Measurements from ENCODE around the gene CYP2A7. TPM values are rescaled to one million over a fixed set of nuclear protein-coding genes. Genes with fewer than 3 reads are reported as not detected.
A peak's percentile ranks its signal among the peaks of the same experiment; 100 is the strongest.
"Not testable (repeated sequence)": the region's sequence is repeated elsewhere in the genome, so short reads cannot be mapped to it uniquely, and the experiment has no call there.

CYP2A7 gene
- total and polyA plus RNA-seq, 9 donors = 0.37 to 1.6 (median 0.61) TPM; not detected in 3

DNA sequence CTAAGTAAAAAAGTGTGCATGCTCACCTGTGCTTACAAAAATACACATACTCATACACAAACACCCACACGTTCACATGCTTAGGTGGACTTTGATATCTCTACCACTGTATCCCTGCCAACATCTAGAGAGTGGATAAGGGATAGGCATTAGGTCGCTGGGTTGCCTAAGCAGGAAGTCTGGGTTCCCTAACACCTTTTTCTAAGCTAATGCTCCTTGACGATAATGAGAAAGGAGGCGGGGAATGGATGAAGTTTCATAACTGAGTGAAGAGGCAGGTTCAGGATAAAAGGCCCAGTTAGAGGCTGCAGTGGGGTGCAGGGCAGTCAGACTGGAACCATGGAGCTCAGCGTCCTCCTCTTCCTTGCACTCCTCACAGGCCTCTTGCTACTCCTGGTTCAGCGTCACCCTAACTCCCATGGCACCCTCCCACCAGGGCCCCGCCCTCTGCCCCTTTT, 41.9 kb upstream of the CYP2A7 start:
- no peaks in the 10 kb centered on the region for H3K9me3 ChIP-seq
- no peaks in the 10 kb centered on the region for H3K36me3 ChIP-seq
- DNase-seq = no peak
- H3K4me3 ChIP-seq = no peak overlapping the region
- H3K27me3 ChIP-seq = no peaks in the 10 kb centered on the region
- WGBS, 3 donors = 82 to 90% (median 88%) methylated on average over 7 of the region's 7 CpGs
- intact Hi-C loops (cut with DNase I) = loop anchor here in 1 of 4 donors (10.0 kb wide), 1 partner anchor 59 kb away; no protein-coding TSS in a partner anchor
- H3K4me1 ChIP-seq (ENCODE audit: insufficient read depth) = peaks cover 15% of the 10 kb centered on the region
- H3K27ac ChIP-seq = no peak overlapping the region
- TF ChIP-seq, protein P1, sequence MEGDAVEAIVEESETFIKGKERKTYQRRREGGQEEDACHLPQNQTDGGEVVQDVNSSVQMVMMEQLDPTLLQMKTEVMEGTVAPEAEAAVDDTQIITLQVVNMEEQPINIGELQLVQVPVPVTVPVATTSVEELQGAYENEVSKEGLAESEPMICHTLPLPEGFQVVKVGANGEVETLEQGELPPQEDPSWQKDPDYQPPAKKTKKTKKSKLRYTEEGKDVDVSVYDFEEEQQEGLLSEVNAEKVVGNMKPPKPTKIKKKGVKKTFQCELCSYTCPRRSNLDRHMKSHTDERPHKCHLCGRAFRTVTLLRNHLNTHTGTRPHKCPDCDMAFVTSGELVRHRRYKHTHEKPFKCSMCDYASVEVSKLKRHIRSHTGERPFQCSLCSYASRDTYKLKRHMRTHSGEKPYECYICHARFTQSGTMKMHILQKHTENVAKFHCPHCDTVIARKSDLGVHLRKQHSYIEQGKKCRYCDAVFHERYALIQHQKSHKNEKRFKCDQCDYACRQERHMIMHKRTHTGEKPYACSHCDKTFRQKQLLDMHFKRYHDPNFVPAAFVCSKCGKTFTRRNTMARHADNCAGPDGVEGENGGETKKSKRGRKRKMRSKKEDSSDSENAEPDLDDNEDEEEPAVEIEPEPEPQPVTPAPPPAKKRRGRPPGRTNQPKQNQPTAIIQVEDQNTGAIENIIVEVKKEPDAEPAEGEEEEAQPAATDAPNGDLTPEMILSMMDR (IDR thresholded peaks at IDR 0.05) = no peak
- TF ChIP-seq POLR2A (IDR thresholded peaks at IDR 0.05) (no peak), EP300 (IDR thresholded peaks at IDR 0.05) (no peak)

DNA sequence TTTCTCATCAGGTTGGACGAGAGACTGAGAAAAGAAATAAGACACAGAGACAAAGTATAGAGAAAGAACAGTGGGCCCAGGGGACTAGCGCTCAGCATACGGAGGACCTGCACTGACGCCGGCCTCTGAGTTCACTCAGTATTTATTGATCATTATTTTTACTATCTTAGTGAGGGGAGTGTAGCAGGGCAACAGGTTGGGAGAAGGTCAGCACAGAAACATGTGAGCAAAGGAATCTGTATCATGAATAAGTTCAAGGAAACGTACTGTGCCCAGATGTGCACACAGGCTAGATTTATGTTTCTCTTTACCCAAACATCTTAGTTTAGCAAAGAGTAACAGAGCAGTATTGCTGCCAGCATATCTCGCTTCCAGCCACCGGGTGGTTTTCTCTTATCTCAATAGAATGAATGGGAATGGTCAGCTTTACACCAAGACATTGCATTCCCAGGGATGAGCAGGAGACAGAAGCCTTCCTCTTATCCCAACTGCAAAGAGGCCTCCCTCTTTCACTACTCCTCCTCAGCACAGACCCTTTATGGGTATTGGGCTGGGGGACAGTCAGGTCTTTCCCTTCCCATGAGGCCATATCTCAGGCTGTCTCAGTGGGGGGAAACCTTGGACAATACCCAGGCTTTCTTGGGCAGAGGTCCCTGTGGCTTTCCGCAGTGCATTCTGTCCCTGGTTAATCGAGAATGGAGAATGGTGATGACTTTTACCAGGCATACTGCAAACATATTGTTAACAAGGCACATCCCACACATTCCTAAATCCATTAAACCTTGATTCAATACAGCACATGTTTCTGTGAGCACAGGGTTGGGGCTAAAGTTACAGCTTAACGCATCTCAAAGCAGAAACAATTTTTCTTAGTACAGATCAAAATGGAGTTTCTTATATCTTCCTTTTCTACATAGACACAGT, 40.5 kb upstream of the CYP2A7 start:
- H3K27ac ChIP-seq = peak overlapping the region in 1 of 2 donors; percentile 49
- peak in 3 of 5 donors; percentile 32 to 50 (median 40) for DNase-seq
- not testable (repeated sequence) for H3K9me3 ChIP-seq, H3K27me3 ChIP-seq, H3K36me3 ChIP-seq, H3K4me3 ChIP-seq
- intact Hi-C loops (cut with DNase I) = loop anchor here in 1 of 4 donors (10.0 kb wide), 1 partner anchor 58 kb away; no protein-coding TSS in a partner anchor
- 4 to 8% (median 5%) methylated on average over 11 of the region's 11 CpGs for WGBS, 3 donors
- peaks cover 15% of the 10 kb centered on the region for H3K4me1 ChIP-seq (ENCODE audit: insufficient read depth)

DNA sequence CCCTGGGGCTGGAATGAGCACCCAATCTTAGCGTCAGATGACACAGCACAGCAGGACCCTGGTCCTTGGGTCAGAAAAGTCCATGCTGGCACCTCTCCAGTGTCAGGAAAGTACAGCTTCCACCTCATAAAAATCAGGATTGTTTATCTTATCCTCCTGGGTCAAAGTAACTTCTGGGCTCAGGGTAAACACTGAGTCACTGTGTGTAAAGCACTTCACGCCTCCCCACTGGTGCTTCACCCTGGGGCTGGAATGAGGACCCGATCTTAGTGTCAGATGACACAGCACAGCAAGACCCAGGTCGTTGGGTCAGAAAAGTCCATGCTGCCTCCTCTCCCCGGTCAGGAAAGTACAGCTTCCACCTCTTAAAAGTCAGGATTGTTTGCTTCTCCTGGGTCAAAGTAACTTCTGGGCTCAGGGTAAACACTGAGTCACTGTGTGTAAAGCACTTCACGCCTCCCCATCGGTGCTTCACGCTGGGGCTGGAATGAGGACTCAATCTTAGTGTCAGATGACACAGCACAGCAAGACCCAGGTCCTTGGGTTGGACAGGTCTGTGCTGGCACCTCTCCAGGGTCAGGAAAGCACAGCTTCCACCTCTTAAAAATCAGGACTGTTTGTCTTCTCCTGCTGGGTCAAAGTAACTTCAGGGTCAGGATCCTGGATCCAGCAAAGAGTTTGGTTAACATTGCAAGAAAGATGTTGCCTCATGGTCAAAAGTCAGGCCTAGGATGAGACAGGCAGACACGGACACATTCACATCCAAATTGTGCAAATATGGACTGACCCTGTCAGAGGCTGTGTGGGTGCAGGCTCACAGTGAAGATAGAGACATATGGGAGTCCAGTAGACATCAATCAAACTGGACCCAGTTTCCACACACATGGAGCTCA, 39.2 kb upstream of the CYP2A7 start:
- no peak for TF ChIP-seq POLR2A (IDR thresholded peaks at IDR 0.05)
- no peak for TF ChIP-seq EP300 (IDR thresholded peaks at IDR 0.05)
- TF ChIP-seq, protein P1 (IDR thresholded peaks at IDR 0.05) = no peak
- no peak overlapping the region for H3K4me3 ChIP-seq
- peaks cover 15% of the 10 kb centered on the region for H3K4me1 ChIP-seq (ENCODE audit: insufficient read depth)
- H3K27ac ChIP-seq = peak overlapping the region in 1 of 2 donors; percentile 49
- peak; percentile 48 to 68 (median 60) for DNase-seq
- intact Hi-C loops (cut with DNase I) = loop anchor here in 1 of 4 donors (10.0 kb wide), 1 partner anchor 56 kb away; no protein-coding TSS in a partner anchor
- H3K27me3 ChIP-seq = no peaks in the 10 kb centered on the region
- no peaks in the 10 kb centered on the region for H3K36me3 ChIP-seq
- no peaks in the 10 kb centered on the region for H3K9me3 ChIP-seq
- 6 to 27% (median 8%) methylated on average over 9 of the region's 9 CpGs for WGBS, 3 donors

DNA sequence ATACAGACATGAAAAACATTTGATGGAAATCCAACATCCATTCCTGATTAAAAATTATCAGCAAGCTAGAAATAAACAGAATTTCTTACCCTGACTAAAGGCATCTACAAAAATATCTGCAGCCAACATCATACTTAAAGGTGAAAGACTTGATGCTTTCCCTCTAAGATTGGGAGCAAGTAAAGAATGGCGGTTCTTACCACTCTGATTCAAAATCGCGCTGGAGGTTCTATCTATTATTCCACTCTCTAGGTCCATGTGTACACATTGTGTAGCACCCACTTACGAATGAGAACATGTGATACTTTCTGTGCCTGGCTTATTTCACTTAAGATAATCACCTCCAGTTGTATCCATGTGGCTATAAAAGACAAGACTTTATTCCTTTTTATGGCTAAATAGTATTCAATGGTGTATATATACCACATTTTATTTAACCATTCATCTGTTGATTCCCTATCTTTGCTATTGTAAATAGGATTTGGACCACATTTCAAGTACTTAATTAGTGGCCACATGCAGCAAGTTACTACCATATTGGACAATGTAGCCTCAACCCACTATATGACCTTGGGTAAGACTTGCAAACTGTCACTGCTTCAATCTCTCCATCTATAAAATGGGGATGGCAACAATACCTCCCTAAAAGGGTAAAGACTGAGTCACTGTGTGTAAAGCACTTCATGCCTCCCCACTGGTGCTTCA, 38.4 kb upstream of the CYP2A7 start:
- no peak overlapping the region for H3K4me3 ChIP-seq

DNA sequence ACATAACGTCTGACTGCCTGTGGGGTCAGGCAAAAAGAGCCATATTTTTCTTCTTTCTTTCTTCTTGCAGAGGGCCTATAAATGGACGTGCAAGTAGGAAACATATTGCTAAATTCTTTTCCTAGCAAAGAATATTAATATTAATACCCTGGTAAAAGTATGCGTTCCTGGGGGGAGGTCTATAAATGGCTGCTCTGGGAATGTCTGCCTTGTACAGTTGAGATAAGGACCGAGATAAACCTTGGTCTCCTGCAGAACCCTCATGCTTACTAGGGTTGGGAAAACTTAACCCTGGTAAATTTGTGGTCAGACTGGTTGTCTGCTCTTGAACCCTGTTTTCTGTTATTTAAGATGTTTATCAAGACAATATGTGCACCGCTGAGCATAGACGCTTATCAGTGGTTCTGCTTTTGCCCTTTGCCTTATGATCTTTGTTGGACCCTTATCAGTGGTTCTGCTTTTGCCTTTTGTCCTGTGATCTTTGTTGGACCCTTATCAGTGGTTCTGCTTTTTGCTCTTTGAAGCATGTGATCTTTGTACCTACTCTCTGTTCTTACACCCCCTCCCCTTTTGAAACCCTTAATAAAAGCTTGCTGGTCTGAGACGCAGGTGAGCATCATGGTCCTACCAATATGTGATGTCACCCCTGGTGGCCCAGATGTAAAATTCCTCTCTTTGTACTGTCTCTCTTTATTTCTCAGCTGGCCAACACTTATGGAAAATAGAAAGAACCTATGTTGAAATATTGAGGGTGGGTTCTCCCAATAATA, 37.7 kb upstream of the CYP2A7 start:
- not testable (repeated sequence) for H3K36me3 ChIP-seq, H3K9me3 ChIP-seq, H3K27ac ChIP-seq, H3K4me3 ChIP-seq, H3K27me3 ChIP-seq, DNase-seq
- intact Hi-C loops (cut with DNase I) = loop anchor here in 1 of 4 donors (10.0 kb wide), 1 partner anchor 55 kb away; no protein-coding TSS in a partner anchor
- peaks cover 15% of the 10 kb centered on the region for H3K4me1 ChIP-seq (ENCODE audit: insufficient read depth)
- 93 to 97% (median 95%) methylated on average over 7 of the region's 7 CpGs for WGBS, 3 donors

More for the DNA sequence above, 38.4 kb upstream of the CYP2A7 start:
- WGBS, 3 donors = 67 to 96% (median 94%) methylated on average over 4 of the region's 4 CpGs
- intact Hi-C loops (cut with DNase I) = loop anchor here in 1 of 4 donors (10.0 kb wide), 1 partner anchor 56 kb away; no protein-coding TSS in a partner anchor
- no peaks in the 10 kb centered on the region for H3K36me3 ChIP-seq
- H3K27ac ChIP-seq = peak overlapping the region in 1 of 2 donors; percentile 49
- peaks cover 15% of the 10 kb centered on the region for H3K4me1 ChIP-seq (ENCODE audit: insufficient read depth)
- TF ChIP-seq, protein P1 (IDR thresholded peaks at IDR 0.05) = no peak
- TF ChIP-seq EP300 (IDR thresholded peaks at IDR 0.05) (no peak), POLR2A (IDR thresholded peaks at IDR 0.05) (no peak)
- no peaks in the 10 kb centered on the region for H3K9me3 ChIP-seq
- DNase-seq = no peak
- H3K27me3 ChIP-seq = no peaks in the 10 kb centered on the region

DNA sequence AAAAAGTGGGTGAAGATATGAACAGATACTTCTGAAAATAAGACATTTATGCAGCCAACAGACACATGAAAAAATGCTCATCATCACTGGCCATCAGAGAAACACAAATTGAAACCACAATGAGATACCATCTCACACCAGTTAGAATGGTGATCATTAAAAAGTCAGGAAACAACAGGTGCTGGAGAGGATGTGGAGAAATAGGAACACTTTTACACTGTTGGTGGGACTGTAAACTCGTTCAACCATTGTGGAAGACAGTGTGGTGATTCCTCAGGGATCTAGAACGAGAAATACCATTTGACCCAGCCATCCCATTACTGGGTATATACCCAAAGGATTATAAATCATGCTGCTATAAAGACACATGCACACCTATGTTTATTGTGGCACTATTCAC, 36.3 kb upstream of the CYP2A7 start:
- WGBS, 3 donors = 71 to 95% (median 94%) methylated on average over 2 of the region's 2 CpGs
- intact Hi-C loops (cut with DNase I); H3K9me3 ChIP-seq: not testable (repeated sequence)

More for the DNA sequence above, 36.3 kb upstream of the CYP2A7 start:
- H3K4me1 ChIP-seq (ENCODE audit: insufficient read depth) = peaks cover 15% of the 10 kb centered on the region
- not testable (repeated sequence) for H3K4me3 ChIP-seq, H3K27me3 ChIP-seq, DNase-seq, H3K27ac ChIP-seq, H3K36me3 ChIP-seq
